DMS153 (cell line): Measurements from ENCODE around the gene CRYBA4.

ENCODE experiments used
- DNase-seq: peaks from one replicate; lab custom pipeline; 2025; lab: John Stamatoyannopoulos, UW

Gene CRYBA4

GRCh38 chr22:26621663-26622062 is at the start of gene CRYBA4:
CRYBA4 (plus strand) TSS chr22:26621963; CDS start chr22:26622597, 634 bp downstream.
- no peak for DNase-seq

GRCh38 chr22:26573026-26573662 is 48.6 kb upstream of the CRYBA4 start:
- no peak for DNase-seq

GRCh38 chr22:26574001-26574723 is 47.6 kb upstream of the CRYBA4 start:
- no peak for DNase-seq

DNA sequence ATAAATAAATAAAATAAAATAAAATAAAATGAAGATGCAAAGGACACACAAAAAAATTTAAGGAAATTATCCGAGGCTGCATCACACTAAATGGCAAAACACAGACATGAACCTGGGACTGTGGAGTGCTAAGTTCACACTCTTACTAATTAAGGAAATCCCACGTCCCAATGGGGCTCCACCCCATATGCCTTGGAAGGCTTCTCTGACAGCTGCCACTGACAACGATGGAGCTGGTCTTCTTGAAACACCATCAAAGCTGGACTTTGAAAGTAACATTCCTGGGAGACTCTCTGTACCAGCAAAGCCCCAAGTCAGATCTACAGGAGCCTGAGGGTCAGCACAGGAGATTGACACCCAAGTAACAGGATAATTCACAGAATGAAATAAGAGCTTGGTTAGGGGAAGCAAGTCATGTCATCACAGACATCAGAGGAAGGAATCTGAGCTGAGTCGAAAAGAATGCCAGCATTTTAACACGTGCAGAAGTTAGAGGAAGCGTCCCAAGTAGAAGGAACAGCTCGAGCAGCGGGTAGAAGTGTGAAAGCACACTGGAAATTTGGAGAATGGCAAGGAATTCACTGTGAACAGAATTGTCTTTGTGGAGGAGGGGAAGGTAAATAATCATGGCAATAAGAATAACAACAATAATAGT is 45.6 kb upstream of the CRYBA4 start:
- DNase-seq, result no peak

DNA sequence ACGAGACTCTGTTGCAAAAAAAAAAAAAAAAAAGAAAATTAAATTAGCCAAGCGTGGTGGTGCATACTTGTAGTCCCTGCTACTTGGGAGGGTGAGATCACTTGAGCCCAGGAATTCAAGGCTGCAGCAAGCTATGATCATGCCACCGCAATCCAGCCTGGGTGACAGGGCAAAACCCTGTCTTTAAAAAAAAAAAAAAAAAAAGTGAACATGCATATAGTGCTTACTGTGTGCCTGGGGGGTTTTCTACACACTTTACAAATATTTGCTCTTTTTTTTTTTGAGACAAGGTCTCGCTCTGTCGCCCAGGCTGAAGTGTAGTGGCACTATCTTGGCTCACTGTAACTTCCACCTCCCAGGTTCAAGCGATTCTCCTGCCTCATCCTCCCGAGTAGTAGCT is 44.7 kb upstream of the CRYBA4 start:
- no peak for DNase-seq

DNA sequence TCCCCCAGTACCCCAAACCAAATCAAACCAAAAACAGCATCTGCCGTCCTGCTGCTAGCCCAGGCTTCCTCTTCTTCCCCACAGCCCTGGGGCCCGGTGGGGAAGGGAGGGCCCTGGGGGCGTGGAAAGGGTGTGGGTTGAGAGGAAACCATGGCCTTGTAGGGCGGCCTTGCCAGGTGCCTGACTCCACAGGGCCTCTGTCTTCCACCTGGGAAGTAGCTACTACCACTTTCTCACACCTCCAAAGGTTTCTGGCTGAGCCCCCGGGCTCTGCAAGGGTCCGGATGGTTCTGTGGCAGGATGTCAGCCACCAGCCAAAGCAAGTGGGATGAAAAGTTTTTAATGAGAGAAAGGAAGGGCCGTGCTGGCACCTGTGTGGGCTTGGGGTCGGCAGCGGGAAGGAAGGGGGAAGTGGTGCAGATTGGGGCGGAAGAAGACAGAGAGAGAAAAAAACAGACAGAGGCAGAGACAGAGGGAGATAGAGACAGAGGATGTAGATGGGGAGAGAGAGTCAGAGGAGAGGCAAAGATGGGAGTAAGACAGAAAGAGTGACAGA is 42.4 kb upstream of the CRYBA4 start:
- DNase-seq, result no peak

DNA sequence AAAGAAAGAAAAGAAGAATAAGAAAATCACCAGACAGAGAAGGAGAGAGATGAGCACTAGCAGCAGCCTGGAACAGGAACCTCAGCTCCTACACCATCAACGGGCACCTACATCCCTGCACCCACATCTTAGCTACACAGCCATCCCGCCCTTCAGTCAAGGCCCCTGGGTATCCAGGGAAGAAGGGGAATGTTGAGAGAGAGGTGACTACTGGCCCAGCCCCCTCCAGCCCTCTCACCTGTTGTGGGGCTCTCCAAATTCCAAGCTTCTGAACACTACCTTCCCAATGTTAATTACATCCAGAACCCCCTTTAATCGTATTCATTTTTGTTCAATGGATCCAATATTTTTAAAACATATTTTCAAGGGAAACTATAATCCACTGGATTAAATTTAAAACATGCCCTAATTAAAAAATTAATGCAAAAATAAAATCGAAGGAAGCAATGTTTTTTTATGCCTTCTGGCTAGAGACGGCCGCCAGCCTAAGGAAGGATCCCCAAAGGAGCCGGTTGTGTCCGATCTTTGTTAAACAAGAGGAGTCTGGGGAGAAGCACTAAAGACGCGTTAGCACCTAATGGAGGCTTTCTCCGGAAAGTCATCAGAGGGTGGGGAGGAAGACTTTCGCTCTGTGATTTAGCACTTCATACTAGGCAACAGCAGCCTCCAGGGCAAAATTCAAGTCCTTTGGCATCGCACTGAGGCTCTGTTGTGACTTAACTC is 41.4 kb upstream of the CRYBA4 start:
- DNase-seq, result no peak

DNA sequence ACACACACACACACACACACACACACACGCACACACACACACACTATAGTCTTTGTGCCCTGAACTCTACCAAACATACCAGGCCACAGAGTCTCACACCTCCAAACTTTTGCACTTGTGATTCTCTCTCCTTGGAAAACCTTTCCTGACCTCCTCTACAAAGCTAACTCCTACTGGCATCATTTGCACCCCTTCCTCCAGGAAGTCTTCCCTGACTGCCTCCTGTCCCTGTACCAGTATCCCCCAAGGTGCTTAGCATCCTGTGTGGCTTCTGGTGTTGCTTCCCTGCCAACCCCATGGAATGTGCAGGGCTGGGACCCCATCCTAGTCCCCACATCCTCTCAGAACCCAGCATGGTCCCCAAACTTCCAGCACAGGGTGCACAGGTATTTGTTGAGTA is 40.7 kb upstream of the CRYBA4 start:
- DNase-seq, result no peak

DNA sequence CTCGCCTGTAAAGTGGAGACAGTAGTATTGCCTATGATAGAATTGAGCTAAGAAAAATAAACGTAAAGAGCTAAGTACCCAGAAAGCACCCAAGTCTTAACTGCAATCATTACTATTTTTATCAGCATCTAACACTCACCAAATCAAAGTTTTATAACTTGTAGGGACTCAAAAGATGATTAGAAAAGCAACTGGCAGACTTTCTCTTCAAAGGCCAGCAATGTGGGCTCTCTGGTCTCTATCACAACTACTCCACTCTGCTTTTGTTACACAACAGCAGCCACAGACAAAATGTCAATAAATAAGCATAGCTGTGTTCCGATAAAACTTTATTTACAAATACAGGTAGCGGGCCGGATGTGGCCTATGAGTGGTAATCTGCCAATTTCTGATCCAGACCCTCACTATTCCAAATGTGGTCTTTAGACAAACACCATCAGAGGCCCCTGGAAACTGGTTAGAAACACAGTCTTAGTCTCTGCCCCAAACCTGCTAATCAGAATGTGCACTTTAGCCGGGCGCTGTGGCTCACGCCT is 40.1 kb upstream of the CRYBA4 start:
- DNase-seq, result no peak

DNA sequence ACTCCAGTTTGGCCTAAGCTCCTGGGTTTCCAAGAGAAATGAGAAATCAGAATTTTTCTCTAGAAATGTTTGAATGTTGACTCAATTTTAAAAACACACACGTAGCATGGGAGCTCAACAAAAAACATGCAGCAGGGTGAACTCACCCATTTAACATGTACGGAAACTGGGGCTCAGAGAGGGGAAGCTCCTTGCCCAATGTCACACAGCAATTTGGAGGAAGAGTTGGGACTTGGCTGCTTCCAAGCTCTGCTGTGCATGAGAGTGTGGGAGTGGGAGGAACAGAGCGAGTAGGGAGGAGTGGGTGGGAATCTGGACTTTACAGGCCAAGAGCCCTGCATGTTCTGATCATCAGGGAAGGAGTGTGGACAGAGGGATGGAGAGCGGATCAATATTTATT is 37.8 kb upstream of the CRYBA4 start:
- DNase-seq, result no peak

GRCh38 chr22:26585104-26585790 is 36.5 kb upstream of the CRYBA4 start:
- no peak for DNase-seq

DNA sequence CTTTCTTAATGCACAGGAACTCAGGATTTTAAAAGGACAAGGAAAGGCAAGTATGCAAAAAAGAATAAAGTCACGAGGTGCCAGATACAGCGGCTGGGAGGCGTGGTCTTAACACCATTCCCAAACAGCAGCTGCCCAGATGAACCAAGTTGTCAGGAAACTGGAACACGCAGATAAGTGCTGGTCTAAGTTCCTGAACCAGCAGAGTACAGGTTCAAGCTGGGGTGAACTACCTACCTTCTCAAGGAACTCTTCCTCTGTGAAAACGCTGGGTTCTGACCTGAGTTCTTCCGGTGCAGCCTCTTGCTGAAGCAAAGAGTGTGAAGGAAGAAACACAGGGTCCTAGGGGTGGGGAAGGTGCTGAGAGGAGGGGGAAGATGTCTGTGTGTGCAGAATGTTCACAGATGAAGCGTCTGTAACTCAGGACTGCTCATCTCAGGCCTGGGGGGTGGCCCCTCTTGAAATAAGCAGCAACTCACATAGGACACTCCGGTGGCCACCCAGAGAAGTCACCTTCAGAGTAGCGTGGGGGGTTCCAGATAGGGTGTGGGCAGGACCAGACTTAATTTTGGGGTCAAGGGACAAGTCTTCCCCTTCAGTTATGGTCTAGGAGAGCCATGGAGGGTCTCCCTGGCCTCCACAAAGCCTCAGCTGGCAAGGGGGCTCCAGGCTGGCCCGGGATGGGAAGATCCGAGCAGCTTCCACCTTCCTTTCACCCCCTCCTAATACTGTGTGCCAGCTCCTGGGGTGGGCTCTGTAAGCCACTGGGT is 35.0 kb upstream of the CRYBA4 start:
- DNase-seq, result no peak

DNA sequence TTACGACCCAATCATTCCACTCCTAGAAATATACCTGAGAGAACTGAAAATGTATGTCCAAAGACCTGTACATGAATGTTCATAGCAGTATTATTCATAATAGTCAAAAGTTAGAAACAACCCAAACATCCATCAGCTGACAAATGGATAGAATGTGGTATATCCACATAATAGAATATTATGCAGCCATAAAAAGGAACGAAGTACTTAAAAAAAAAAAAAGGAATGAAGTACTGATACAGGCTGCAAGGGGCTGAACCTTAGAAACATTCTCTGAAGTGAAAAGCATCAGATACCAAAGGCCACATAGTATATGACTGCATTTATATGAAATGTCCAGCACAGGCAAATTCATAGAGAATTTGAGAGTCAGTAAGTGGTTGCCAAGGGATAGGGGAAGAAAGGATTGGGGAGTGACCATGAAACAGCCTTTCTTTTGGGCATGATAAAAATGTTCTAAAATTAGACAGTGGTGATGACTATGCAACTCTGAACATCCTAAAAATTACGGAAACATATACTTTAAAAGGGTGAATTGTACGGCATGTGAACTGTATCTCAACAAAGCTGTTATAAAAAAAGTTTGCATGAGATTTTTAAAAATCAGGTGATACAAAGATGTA is 33.7 kb upstream of the CRYBA4 start:
- no peak for DNase-seq

DNA sequence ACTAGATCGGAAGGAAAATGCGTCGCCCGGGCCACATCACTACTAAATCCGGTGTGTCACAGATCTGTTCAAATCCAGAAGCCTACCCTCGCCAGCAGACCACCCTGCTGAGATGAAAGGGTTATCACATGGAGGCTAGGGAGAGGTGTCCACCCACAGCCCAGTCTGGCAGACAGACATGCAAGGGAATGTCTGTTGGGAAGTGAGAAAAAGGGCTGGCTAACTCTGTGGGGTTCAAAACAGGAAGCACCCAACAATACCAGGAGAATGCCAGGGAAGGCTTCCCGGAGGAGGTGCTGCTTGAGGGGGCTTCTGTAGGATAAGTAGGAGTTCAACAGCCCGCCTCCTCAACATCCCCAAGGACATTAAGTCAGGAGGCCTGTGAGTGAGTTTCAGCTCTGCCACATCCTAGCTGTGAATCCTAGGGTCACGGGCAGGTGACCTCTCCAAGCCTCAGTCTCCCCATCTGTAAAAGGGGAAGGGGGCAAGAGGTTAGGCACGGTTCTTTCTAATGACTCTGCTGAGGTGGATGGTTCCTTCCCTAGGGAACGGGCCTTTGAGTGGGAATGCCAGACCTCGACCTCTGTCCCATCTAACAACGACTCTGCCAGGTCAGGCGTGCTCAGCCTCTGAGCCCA is 32.9 kb upstream of the CRYBA4 start:
- DNase-seq, result no peak

DNA sequence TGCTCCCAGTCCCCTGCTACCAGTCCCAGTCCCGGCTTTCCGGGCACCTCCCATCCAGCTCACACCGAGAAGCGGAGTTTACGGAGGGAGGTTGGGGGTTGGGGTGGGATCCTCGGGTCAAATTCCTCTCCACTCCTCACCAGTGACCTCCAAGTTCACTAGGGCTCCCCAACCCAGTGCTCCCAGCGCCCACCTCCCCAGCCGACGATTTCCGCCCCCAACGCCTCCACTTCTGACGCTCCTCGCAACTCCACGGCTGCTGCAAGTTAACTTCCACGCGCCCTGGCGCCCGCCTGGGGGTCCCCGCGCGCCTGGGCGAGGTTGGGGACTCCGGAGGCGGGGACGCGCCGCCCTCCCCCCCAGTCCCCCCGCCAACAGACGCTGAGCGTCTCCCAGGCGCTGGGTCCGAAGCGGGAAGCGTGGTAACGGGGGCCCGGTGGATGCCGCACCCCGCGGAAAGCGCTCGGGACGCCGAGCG is 32.4 kb upstream of the CRYBA4 start:
- DNase-seq, result no peak

DNA sequence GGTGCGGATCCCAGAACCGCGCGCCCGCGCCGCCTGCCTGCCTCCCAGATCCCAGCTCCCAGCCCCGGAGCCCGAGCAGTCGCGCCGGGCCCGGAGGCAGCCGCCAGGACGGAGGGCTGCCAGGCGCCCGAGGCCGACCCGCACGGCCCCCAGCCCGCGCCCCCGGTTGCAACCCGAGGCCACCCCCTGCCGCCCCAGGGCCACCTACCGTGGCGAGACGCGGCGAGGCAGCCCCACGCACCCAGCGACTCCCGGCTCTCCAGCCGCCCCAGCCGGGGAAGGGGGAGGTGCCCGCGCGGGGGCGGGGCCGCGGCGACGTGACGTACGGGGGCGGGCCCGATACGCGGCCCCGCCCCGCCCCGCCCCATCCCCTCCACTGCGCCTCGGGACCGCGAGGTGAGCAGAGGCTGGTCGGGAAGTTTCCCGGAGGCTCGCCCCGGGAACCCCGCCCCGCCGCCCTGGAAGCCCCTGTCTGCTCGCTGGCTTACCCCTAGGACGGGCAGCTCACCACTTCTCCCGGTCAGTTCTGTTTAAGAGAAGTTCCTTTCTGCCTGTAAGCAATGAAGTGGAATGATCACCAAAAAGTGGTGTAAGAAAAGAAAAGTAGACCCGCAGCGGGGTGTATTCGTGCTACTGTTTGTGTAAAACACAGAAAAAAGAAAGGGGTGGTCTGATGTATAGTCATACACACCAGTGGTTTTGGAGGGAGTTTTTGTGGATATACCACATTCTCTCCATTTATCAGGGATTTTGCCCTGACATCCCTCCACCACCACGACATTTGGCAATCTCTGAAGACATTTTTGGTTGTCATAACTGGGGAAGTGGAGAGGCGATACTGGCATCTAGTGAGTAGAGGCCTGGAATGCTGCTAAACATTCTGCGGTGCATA is 31.7 kb upstream of the CRYBA4 start, which contains the start of gene TPST2:
Gene TPST2 (minus strand): TSS at position 288 of the 892 bp plus-strand sequence. CDS start 48,502 bp downstream, outside the sequence.
- DNase-seq, result peak; percentile 48

DNA sequence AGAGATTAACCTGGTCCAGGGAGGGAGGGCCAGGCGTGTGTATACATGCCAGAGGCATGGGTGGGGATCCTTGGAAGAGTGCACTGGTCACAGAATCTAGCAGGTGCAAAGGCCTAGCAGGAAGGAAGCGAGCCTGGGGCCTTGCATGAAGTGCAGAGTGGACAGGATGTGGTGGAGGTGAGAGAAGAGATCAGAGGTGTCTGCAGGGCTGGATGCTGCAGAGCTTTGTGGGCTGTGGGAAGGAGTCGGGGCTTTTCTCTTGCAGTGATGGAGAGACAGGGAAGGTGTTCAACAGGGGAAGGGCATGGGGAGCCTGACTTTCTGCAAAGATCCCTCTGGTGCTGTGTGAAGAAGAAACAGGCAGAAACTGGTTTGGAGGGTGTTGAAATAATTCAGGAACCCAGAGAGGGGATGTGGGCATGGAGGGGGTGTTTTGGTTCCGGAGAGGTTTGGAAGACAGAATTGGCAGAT is 29.3 kb upstream of the CRYBA4 start:
- peak; percentile 44 for DNase-seq

GRCh38 chr22:26593763-26594162 is 28.0 kb upstream of the CRYBA4 start:
- DNase-seq, result no peak
